Astrocyte (in vitro differentiated cells and primary cell): Measurements from ENCODE around the gene RFX8. TPM values are rescaled to one million over a fixed set of nuclear protein-coding genes. Genes with fewer than 3 reads are reported as not detected.

ENCODE experiments used
- DNase-seq: peaks from one replicate; pipeline ENCODE4 v3.0.0-alpha.2; 2010; ENCODE audit warnings: low read depth
- FAIRE-seq: peaks from 2 replicates; lab custom pipeline; 2011; peaks lifted over from hg19 to GRCh38; lab: Jason Lieb, UNC
- H2AFZ ChIP-seq: 2 replicates; pipeline ENCODE4 v1.6.0; 2012; ENCODE audit warnings: low read depth, low read length, inconsistent platforms
- H3K27ac ChIP-seq: 2 replicates; pipeline ENCODE4 v1.5.1; 2011; ENCODE audit warnings: low read depth, low read length, inconsistent platforms
- H3K27me3 ChIP-seq: 2 replicates; pipeline ENCODE4 v1.6.0; 2011; ENCODE audit warnings: low read length, inconsistent platforms; ENCODE audit not compliant: insufficient read depth
- H3K36me3 ChIP-seq: 2 replicates; pipeline ENCODE4 v1.5.1; 2011; ENCODE audit warnings: low read length, inconsistent platforms; ENCODE audit not compliant: insufficient read depth
- H3K4me1 ChIP-seq: 2 replicates; pipeline ENCODE4 v1.5.1; 2011; ENCODE audit warnings: low read length, inconsistent platforms; ENCODE audit not compliant: insufficient read depth
- H3K4me2 ChIP-seq: 2 replicates; pipeline ENCODE4 v1.6.0; 2012; ENCODE audit warnings: low read length, inconsistent platforms
- H3K4me3 ChIP-seq: 2 replicates; pipeline ENCODE4 v1.5.1; 2011; ENCODE audit warnings: low read depth, mild to moderate bottlenecking, low read length, inconsistent platforms; ENCODE audit not compliant: insufficient read depth
- H3K79me2 ChIP-seq: 2 replicates; pipeline ENCODE4 v1.6.0; 2012; ENCODE audit warnings: mild to moderate bottlenecking, low read length, inconsistent platforms; ENCODE audit not compliant: insufficient read depth
- H3K9ac ChIP-seq: 2 replicates; pipeline ENCODE4 v1.6.0; 2012; ENCODE audit warnings: mild to moderate bottlenecking, low read length, inconsistent platforms
- H3K9me3 ChIP-seq: 2 replicates; pipeline ENCODE4 v1.5.1; 2012; ENCODE audit warnings: low read depth, mild to moderate bottlenecking, low read length, inconsistent platforms; ENCODE audit not compliant: insufficient read depth
- H4K20me1 ChIP-seq: 2 replicates; pipeline ENCODE4 v1.6.0; 2012; ENCODE audit warnings: low read length, inconsistent platforms; ENCODE audit not compliant: insufficient read depth
- H3K27ac Mint-ChIP-seq: one replicate; pipeline ENCODE4 v1.8.0; 2021; ENCODE audit warnings: mild to moderate bottlenecking, mixed read lengths; ENCODE audit not compliant: unreplicated experiment
- H3K27me3 Mint-ChIP-seq: one replicate; pipeline ENCODE4 v1.8.0; 2021; ENCODE audit warnings: low read depth, mixed read lengths; ENCODE audit not compliant: unreplicated experiment
- H3K36me3 Mint-ChIP-seq: one replicate; pipeline ENCODE4 v1.8.0; 2021; ENCODE audit warnings: low read depth, mixed read lengths; ENCODE audit not compliant: unreplicated experiment
- H3K4me1 Mint-ChIP-seq: one replicate; pipeline ENCODE4 v1.8.0; 2021; ENCODE audit warnings: low read depth, mixed read lengths; ENCODE audit not compliant: unreplicated experiment
- H3K4me3 Mint-ChIP-seq: one replicate; pipeline ENCODE4 v1.8.0; 2021; ENCODE audit warnings: mild to moderate bottlenecking, moderate library complexity, mixed read lengths; ENCODE audit not compliant: unreplicated experiment
- H3K9me3 Mint-ChIP-seq: one replicate; pipeline ENCODE4 v1.8.0; 2021; ENCODE audit warnings: mild to moderate bottlenecking, mixed read lengths; ENCODE audit not compliant: unreplicated experiment
- EZH2 ChIP-seq: IDR thresholded peaks from 2 replicates; pipeline ENCODE4 v1.6.1; 2012; ENCODE audit warnings: mild to moderate bottlenecking, low read length, inconsistent platforms; ENCODE audit not compliant: insufficient read depth
- total RNA-seq: library from RNA; stranded (reverse); gene quantifications from 2 replicates; pipeline ENCODE4 v1.2.1, GENCODE V29; 2021
- TF ChIP-seq, protein P1 (sequence below): IDR thresholded peaks from 2 replicates; pipeline ENCODE4 v1.5.1; 2011; ENCODE audit warnings: low read depth, mild to moderate bottlenecking, inconsistent platforms, low read length, moderate library complexity; ENCODE audit not compliant: insufficient read depth

The RFX8 gene
- total RNA-seq, 1 donor from 2014 or later, result not detected

DNA sequence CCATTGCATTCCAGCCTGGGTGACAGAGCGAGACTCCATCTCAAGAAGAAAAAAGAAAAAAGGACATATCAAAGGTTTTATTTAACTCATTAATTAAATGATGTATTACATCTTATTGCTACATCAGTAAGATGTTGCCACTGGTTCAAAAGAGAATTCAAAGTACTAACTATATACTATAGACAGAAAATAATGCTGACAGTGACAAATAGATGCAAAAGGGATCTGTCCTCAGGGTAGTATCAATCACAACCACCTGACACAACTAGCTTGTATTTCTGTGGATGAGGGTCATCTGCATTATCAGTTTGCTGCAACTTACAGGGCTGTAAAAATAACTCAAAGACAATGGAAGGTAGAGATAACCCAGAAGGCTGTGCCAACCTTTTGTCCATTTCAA lies 71.2 kb downstream of the RFX8 start:
- no peak for FAIRE-seq
- no peak overlapping the region for H3K4me3 ChIP-seq
- H3K27me3 Mint-ChIP-seq, result peaks cover 16% of the 10 kb centered on the region

GRCh38 chr2:101402630-101403029 lies 72.3 kb downstream of the RFX8 start:
- H3K4me1 ChIP-seq, result peaks cover 3% of the 10 kb centered on the region
- H3K9ac ChIP-seq, result no peak overlapping the region
- H4K20me1 ChIP-seq, result no peaks in the 10 kb centered on the region
- H2AFZ ChIP-seq, result no peak overlapping the region
- H3K27ac ChIP-seq, result no peak overlapping the region
- FAIRE-seq (no peak), DNase-seq (no peak)
- H3K27me3 ChIP-seq, result no peaks in the 10 kb centered on the region
- no peak for TF ChIP-seq EZH2
- TF ChIP-seq, protein P1, sequence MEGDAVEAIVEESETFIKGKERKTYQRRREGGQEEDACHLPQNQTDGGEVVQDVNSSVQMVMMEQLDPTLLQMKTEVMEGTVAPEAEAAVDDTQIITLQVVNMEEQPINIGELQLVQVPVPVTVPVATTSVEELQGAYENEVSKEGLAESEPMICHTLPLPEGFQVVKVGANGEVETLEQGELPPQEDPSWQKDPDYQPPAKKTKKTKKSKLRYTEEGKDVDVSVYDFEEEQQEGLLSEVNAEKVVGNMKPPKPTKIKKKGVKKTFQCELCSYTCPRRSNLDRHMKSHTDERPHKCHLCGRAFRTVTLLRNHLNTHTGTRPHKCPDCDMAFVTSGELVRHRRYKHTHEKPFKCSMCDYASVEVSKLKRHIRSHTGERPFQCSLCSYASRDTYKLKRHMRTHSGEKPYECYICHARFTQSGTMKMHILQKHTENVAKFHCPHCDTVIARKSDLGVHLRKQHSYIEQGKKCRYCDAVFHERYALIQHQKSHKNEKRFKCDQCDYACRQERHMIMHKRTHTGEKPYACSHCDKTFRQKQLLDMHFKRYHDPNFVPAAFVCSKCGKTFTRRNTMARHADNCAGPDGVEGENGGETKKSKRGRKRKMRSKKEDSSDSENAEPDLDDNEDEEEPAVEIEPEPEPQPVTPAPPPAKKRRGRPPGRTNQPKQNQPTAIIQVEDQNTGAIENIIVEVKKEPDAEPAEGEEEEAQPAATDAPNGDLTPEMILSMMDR, result no peak
- H3K4me2 ChIP-seq, result no peak overlapping the region
- H3K27ac Mint-ChIP-seq, result no peak overlapping the region
- no peak overlapping the region for H3K4me3 ChIP-seq
- H3K4me3 Mint-ChIP-seq, result no peak overlapping the region
- H3K79me2 ChIP-seq, result no peaks in the 10 kb centered on the region
- H3K36me3 Mint-ChIP-seq, result no peaks in the 10 kb centered on the region
- no peaks in the 10 kb centered on the region for H3K36me3 ChIP-seq
- peaks cover 14% of the 10 kb centered on the region for H3K27me3 Mint-ChIP-seq
- no peaks in the 10 kb centered on the region for H3K9me3 Mint-ChIP-seq
- no peaks in the 10 kb centered on the region for H3K9me3 ChIP-seq
- peaks cover 19% of the 10 kb centered on the region for H3K4me1 Mint-ChIP-seq

More for the DNA sequence above, 71.2 kb downstream of the RFX8 start:
- H3K27me3 ChIP-seq, result no peaks in the 10 kb centered on the region
- no peak overlapping the region for H3K27ac ChIP-seq
- no peaks in the 10 kb centered on the region for H3K9me3 ChIP-seq
- no peaks in the 10 kb centered on the region for H3K36me3 ChIP-seq
- H3K4me1 ChIP-seq, result peaks cover 3% of the 10 kb centered on the region
- Mint-ChIP-seq H3K4me1 (peaks cover 15% of the 10 kb centered on the region), H3K36me3 (no peaks in the 10 kb centered on the region), H3K4me3 (no peak overlapping the region), H3K27ac (no peak overlapping the region), H3K9me3 (no peaks in the 10 kb centered on the region)
- no peak overlapping the region for H2AFZ ChIP-seq
- TF ChIP-seq EZH2, result no peak
- TF ChIP-seq, protein P1, result no peak
- H3K4me2 ChIP-seq, result no peak overlapping the region
- H3K79me2 ChIP-seq, result no peaks in the 10 kb centered on the region
- DNase-seq, result no peak
- no peaks in the 10 kb centered on the region for H4K20me1 ChIP-seq
- H3K9ac ChIP-seq, result no peak overlapping the region

DNA sequence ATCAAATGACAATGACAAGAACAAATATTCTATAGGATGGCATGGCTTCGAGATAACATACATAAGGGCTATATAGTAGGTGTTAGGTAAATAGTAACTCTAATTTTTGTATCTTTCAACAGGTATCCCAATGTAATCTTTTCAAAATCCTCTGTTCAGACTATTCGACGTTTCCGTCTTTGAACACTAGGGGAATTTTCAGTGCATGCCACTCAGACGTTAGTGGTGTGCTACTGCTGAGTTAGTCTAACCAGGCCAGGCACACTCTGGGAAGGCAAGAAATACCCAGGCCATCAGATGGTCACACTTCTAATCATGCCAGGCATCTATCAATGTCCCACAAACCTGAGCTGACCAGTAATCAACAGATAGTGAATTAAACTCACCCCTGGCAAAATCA lies 73.0 kb downstream of the RFX8 start:
- Histone ChIP-seq H3K27ac (no peak overlapping the region), H3K9ac (no peak overlapping the region), H2AFZ (no peak overlapping the region), H4K20me1 (no peaks in the 10 kb centered on the region), H3K4me3 (no peak overlapping the region), H3K79me2 (no peaks in the 10 kb centered on the region), H3K4me2 (no peak overlapping the region), H3K27me3 (no peaks in the 10 kb centered on the region), H3K36me3 (no peaks in the 10 kb centered on the region), H3K4me1 (no peaks in the 10 kb centered on the region), H3K9me3 (no peaks in the 10 kb centered on the region)
- peaks cover 14% of the 10 kb centered on the region for H3K27me3 Mint-ChIP-seq
- no peak overlapping the region for H3K4me3 Mint-ChIP-seq
- DNase-seq (no peak), FAIRE-seq (no peak)
- no peak overlapping the region for H3K27ac Mint-ChIP-seq
- TF ChIP-seq, protein P1, result peak; percentile 22
- no peak for TF ChIP-seq EZH2
- H3K4me1 Mint-ChIP-seq, result peaks cover 16% of the 10 kb centered on the region
- no peaks in the 10 kb centered on the region for H3K36me3 Mint-ChIP-seq
- no peaks in the 10 kb centered on the region for H3K9me3 Mint-ChIP-seq
